Inflammatory macrophage treated with lipopolysaccharide for 1 hour (primary cell): ENCODE results near the gene FGR.
"Not testable (repeated sequence)": the region's sequence is repeated elsewhere in the genome, so short reads cannot be mapped to it uniquely, and the experiment has no call there.

Source experiments
- DNase-seq, 2 donors: peaks; one replicate each; pipeline ENCODE4 v3.0.0-alpha.2; 2020 to 2022

Gene FGR

DNA sequence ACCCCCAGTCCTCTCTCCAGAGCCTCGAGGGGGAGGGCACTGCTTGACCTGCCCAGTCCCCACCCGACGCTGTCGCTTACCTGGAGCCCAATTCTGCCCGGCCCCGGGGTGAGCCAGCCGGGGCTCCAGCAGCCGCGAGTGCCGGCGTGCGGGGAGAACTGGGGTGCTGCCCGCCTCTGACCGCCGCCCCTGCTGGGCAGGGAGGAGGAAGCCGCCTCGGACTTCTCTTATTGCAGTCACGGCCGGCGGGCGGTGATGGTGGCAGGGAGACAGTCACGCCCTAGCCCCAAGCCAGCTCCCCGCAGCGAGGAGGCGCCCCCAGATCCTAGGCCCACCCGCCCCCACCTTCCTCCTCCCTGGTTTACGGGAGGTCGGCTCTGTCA lies at the start of gene FGR:
FGR (minus strand) TSS at position 201 of the 383 bp plus-strand sequence. CDS start 11,269 bp downstream, outside the sequence.
- DNase-seq = peak; percentile 70 to 72

DNA sequence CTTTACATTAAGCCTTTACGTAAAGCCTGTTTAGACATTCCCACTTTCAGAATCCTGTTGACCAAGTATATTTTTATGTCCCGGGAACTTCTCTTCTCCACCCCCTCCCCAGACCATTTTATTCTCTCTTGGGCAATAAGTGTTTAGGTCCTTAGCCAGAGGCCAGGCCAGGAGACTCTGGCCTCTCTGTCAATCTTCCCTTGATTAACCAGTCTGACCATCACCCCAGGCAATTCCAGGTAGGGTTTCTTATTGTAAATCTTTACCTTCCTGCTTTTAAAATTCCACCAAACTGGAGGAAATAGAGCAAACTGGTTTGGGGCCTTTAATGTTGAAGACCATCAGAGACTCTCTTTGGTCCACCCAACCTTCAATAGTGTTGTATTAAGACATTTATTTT lies 49.2 kb upstream of the FGR start:
- no peak for DNase-seq

DNA sequence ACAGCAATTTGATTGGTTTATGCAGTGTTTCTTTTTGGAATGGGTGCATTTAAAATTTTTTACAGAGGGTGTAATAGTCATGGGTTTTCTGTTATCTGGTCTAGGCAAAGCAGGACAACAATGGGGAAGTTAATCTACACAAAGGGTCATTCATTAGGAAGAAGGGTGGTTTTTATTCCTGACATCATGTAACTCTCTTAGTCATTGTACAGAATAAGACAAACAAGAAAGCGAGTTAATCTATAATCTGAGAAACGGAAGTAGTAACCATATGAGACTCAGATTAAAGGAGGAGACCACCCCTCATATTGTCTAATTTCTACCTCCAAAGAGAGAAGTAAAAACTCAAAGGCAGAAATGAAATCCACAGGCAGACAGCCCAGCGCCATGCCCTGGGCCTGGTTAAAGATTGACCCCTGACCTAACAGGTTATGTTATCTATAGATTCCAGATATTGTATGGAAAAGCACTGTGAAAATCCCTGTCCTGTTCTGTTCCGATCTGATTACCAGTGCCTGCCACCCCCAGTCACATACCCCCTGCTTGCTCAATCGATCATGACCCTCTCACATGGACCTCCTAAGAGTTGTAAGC lies 47.5 kb upstream of the FGR start:
- no peak for DNase-seq

DNA sequence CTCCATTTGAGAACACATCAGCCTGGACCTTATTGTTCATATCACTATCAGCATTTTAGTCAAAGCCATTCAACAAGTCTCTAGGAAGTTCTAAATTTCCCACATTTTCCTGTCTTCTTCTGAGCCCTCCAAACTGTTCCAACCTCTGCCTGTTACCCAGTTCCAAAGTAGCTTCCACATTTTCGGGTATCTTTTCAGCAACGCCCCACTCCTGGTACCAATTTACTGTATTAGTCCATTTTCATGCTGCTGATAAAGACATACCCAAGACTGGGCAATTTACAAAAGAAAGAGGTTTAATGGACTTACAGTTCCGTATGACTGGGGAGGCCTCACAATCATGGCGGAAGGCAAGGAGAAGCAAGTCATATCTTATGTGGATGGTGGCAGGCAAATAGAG lies 46.6 kb upstream of the FGR start:
- DNase-seq = not testable (repeated sequence)

DNA sequence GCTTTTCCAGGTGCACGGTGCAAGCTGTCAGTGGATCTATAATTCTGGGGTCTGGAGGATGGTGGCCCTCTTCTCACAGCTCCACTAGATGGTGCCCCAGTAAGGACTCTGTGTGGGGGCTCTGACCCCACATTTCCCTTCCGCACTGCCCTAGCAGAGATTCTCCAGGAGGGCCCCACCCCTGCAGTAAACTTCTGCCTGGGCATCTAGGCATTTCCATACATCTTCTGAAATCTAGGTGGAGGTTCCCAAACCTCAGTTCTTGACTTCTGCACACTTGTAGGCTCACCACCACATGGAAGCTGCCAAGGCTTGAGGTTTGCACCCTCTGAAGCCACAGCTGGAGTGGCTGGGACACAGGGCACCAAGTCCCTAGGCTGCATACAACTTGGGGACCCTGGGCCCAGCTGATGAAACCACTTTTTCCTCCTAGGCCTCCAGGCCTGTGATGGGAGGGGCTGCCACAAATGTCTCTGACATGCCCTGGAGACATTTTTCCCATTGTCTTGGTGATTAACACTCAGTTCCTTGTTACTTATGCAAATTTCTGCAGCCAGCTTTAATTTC lies 45.3 kb upstream of the FGR start:
- not testable (repeated sequence) for DNase-seq

DNA sequence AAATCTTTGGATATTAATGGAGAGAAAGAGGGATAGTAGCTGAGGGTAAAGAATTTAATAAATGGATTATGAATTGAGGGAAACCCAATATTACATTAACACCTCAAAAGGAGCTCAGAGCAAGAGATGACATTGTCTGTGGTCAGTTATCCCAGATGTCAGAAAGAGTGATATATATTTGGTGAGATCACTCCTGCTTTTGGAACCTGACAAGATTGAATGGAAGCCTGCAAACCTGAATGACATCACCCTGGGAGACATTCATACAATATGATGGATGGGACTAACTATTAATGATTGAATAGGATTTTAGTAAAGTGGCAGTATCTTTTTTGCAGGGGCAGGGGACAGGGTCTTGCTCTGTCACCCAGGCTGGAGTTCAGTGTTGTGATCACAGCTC lies 43.8 kb upstream of the FGR start:
- DNase-seq = no peak

DNA sequence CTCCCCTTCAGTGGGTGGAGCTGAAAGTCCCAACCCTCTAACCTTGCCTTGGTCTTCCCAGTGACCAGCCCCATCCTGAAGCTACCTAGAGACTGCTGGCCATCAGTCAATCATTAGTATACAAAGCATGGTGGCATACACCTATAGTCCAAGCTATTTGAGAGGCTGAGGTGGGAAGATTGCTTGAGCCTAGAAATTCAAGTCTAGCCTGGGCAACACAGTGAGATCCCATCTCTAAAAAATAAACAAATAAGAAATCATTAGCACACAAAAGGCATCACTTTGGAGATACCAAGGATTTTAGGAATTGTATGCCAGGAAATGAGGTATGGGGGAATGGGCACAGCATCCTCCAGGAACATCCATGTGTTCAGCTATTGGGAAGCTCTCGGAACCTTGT lies 41.4 kb upstream of the FGR start:
- no peak for DNase-seq

DNA sequence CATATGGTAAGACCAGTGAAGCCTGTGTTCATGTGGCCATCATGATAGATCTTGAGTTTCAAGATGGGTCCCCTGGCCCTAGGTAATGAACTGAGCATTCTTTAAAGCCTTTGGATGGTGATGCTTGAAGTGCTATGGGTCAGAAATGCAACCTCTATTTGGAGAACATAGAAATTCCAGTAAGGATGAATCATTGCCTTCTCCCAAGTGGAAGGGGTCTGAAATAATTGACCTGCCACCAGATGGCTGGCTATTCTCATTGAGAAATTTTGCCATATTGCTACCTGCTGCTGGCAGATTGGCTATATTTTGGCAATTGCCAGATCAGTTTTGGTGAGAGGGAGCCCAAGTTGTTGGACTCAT lies 37.7 kb upstream of the FGR start:
- DNase-seq = no peak

DNA sequence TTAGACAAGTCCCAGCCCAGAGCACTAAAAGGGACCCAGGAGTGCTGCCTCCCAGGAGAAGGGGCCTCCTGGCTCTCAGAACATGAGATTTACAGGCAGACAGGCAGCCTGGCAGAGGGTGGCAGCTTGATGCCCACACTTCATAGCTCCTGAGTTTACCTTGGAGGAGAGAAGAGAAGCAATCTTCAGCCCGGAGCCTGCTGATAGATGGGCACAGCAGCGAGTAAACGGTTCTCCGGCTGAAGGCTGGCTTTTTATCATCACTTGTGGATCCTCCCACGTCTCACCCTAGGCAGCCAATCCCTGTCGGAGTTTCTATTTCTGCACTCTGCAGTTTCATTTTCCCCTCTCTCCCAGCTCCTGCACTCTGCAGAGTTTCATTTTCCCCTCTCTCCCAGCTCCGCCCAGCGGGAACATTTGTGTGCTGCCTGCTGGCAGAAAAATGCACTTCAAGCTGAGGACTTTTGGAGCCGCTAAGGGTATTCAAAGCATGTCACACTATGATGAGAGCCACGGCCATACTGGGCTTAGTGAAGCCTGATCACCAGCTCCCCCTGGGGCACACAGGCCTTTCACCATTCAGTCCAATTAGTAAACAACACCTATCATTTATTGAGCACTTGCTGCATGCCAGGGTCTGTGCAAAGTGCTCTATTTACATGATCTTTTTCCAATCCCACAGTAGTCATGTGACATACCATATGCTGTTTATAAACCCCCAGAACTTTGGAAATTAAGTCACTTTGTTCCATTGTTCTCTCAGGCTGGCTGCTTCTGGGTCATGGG lies 37.2 kb upstream of the FGR start, which contains the start of gene IFI6:
IFI6 (minus strand) TSS at position 229 of the 786 bp plus-strand sequence. CDS start 2,878 bp downstream, outside the sequence.
- DNase-seq = peak; percentile 96 to 98

DNA sequence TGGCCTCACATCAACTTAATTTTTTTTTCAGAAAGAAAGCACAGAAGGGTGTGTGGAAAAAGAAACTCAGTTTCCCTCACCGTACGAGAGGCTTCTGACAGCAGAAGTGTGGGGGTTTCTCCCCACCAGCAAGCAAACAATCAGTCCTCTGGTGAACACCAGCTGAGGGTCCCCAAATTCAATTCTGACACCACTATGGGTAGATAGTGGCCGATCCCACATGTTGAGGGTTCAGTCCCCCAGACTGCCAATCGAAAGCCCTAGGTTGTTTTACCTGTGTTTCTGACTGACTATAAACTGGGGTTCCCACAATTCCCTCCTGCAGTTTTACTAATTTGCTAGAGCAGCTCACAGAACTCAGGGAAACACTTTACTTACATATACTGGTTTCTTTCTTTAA lies 34.9 kb upstream of the FGR start:
- DNase-seq = no peak

DNA sequence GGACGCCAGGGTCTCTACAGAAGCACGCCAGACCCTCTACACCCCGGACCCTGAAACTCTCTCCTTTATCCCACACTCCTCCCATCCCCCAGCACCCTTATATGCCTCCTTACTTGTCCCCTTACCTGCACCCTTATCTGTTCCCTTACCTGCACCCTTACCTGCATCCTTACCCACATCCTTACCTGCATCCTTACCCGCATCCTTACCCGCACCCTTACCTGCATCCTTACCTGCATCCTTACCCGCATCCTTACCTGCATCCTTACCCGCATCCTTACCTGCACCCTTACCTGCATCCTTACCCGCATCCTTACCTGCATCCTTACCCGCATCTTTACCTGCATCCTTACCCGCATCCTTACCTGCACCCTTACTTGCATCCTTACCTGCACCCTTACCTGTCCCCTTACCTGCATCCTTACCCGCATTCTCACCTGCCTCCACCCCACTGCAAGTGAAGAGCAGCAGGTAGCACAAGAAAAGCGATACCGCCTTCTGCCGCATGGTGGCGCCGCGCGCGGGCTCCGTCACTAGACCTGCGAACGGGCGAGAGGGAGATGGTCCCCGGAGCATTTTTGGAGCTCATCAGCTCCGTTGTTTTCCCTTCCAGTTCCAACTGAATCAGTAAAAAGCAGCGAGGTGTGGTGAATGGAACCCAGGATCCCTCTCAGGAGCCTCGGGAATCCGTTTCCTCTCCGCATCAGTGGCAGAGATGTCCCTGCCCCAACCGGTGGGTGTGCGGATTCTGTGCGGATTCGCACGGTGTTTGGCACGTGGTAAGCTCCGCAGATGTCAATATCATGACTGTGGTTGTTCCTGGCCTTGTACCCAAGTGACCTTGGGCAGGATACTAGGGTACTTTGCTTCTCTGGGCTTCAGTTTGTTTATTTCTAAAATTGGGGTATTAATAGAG lies 34.1 kb upstream of the FGR start:
- peak in 1 of 2 donors; percentile 59 for DNase-seq

DNA sequence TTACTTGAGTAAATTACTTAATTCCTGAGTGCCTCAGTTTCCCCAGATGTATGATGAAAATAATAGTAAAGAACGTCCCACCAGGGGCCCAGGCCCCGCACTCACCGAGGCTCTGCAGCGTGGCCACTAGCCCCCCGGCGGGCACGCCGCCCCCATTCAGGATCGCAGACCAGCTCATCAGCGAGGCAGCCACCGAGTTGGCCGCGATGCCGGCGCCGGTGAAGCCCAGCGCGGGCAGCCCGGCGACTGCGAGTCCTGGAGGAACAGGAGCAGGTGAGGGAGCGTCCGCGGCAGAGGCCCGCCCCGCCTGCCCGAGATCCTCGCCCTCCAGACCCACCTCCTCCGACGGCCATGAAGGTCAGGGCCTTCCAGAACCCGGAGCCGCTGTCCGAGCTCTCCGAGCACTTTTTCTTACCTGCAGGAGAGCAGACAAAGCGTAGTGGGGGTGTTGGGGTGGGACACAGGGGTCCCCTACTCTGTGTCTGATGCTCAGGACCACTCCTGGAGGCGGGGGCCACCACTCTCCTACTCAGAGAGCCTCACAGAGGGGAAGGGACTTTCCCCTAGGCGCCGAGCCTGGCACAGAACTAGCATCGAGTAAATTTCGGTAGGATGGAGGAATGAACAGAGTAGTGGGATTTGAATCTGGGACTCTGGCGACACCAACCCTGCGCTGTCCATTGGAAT lies 33.3 kb upstream of the FGR start:
- no peak for DNase-seq

DNA sequence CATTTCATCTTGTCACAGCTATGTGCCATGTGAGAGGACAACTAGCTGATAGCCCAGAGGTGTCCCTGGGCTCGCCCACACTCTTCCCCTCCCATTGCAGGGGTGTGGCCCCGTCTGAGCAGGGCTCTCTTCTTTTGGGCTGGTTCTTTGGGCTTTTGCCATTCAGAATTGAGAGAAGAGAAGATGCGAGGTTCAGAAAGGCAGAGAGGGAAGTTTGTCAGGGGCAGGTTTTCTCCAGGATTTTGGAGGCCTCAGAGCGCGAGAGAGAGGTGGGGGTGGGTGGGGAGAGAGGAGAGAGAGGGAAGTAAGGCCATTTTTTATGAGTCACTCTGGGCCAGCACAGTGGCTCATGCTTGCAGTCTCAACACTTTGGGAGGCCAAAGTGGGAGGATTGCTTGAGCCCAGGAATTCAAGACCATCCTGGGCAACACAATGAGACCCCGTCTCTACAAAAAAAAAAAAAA lies 31.8 kb upstream of the FGR start:
- DNase-seq = peak; percentile 79 to 89

DNA sequence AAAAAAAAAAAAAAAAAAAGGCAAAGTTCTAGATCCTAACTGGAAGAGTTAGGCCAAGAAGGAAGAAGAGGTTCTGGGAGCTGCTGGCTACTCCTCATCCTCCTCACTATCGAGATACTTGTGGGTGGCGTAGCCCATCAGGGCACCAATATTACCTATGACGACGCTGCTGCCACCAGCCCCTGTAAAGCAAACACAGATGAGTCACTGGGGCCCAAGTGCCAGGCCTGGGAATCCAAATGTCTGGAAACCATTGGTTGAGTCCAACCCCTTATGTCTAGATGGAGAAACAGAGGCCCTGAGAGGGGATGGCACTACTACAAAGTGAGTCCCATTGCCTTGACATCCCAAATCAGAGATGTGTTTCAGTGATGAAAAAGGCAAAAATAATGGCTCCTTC lies 31.3 kb upstream of the FGR start:
- no peak for DNase-seq

DNA sequence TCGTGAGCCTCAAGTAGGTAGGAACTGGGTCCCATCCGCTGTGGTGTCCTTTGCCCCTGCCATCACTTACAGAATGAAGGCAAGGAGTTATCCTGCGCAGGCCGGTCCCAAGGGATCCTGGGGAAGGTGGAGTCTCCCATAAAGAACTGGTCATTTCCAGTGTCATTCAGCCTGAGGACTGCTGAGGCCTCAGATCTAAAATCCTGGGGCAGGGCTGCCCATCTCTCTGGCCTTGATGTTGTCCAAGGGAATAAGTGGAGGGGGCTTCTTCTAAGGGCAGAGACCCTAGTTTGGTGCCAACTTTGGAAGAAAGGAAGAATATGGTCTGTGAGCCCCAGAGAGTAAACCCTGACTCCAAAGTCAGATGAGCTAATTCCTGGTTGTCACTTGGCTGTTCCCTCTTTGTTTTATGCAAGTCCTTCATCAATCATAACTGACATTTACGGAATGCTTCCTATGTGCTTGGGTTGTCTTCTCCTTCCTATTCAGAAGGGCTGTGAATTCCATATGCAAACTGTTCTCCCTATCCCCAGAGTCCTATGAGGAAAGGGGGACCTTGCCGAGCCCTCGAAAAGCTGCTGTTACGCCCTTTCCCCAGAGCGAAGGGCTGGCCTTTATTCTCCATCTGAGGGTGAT lies 30.1 kb upstream of the FGR start:
- DNase-seq = no peak

DNA sequence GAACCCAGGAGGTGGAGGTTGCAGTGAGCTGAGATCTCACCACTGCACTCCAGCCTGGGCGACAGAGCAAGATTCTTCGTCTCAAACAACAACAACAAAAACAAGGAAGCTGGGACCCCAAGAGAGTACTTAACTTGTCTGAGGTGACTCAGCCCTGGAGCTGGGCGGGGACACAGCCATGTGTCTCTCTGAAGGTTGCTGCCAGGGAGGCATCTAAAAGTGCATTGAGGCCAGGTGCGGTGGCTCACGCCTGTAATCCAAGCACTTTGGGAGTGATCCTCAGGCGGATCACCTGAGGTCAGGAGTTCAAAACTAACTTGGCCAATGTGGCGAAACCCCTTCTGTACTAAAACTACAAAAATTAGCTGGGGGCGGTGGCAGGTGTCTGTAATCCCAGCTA lies 29.3 kb upstream of the FGR start:
- peak in 1 of 2 donors; percentile 44 for DNase-seq

DNA sequence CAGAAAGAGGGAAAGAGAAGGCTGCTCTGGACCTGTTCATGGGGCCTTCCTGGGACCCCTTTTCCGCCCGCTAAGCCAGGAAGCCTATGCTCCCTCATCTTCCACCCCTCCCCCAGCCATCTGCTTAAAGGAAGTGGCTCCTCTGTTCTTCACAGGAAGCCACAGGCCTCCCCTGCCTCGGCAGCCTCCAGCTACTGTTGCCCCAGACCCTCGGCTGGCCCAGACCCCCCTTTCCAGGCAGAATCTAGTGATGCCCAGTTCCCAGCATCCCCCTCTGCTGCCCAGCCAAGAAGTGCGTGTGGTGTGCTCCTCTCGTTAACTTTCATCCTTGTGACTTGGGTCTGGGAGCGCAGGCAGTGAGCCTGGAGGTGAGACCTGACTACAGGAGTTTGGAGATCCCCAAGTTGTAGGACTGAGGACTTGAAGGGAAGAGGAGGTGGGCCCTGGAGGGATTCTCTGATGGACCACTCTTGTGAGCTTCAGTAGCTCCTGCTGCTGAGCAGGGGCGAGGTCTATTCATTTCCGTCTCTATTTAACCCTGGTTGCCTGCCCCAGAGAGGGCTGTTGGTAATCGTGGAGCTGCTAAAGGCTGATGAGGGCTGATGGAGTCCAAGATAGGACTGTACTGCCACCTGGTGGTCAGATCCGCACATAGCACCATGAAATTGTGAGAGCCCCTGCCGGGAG lies 27.9 kb upstream of the FGR start:
- peak; percentile 71 to 98 for DNase-seq

DNA sequence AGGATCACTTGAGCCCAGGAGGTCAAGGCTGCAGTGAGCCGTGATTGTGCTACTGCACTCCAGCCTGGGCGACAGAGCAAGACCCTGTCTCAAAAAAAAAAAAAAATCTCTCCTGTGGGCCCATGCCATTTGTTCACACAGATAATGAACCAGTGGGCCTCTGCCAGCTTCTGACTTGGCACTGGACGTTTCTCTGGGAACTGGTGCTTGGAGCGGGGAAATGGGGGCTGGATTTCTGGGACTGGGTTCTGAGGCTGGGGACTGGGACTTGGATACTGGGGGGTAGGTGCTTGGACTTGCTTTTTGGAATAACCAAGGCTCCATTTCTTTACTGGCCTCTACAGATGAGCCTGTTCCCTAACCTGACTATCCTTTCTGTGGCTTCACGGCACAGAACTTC lies 27.3 kb upstream of the FGR start:
- no peak for DNase-seq

DNA sequence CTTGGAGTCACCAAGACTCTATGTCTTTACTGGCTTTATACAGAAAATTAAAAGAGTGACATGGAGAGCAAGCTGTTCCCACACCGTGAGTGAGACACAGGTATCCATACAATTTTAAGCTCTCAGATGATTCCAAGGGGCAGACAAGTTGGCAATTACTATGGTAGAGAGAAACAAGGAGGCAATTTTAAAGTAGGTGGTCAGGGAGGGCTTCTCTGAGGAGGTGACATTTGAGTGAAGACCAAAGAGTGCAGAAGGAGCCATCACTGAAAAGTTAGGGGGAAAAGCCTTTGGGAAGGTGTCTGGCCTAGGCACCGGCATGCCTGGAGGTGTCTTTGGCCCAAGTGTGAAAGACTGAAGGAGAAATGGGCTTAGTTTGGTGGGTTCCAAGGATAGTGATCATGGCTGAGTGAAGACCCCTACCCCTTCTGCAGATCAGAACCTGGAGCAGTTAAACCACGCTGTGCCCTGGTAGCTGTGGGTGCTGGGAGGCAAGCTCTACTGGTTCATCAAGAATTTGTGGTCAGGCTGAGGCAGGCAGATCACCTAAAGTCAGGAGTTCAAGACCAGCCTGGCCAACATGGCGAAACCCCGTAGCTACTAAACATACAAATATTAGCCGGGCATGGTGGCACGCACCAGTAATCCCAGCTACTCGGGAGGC lies 26.6 kb upstream of the FGR start:
- DNase-seq = no peak

DNA sequence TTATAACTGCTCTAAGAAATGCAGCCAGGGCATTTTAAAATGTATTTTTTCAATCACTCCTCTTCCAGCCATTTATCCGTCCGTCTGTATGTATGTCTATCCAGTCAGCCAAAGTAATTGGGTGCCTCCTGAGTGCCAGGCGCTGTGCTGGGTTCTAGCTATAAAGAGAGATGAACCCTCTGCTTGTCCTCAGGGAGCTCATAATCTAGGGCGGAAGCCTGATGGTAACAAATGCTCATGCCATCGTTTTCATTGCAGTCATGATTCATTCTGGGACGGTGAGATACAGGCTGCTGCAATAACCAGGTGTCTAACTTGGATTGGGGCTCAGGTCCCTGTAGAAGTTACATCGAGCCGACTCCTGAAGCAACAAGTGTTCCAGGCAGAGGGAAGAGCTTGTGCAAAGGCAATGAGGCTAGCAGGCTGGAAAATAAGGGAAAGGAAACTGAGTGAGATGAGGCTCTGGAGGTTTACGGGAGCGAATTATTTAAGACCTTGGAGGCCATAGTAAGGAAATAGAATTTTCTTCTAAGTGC lies 25.4 kb upstream of the FGR start:
- no peak for DNase-seq
